Measurements from ENCODE around the gene PIP5KL1.

DNA sequence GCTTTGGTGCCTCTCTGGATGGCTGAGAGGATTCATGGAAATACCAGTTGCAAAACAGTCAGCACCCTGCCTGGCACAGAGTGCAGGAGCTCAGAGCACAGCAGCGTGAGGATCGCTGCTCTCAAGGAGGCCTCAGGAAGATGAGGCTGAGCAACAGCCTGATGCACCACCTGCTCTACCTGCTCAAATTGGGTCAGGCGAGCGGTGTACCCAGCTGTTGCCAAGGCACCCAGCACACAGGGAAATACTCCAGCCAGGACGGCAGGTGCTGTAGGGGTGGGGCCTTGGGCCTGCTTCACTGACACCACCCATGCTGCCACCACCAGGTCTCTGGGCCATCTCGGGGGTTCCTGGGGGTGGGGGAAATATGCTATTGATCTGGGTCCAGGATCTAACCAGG lies 45.9 kb upstream of the PIP5KL1 start:
- TF ChIP-seq, protein P1, sequence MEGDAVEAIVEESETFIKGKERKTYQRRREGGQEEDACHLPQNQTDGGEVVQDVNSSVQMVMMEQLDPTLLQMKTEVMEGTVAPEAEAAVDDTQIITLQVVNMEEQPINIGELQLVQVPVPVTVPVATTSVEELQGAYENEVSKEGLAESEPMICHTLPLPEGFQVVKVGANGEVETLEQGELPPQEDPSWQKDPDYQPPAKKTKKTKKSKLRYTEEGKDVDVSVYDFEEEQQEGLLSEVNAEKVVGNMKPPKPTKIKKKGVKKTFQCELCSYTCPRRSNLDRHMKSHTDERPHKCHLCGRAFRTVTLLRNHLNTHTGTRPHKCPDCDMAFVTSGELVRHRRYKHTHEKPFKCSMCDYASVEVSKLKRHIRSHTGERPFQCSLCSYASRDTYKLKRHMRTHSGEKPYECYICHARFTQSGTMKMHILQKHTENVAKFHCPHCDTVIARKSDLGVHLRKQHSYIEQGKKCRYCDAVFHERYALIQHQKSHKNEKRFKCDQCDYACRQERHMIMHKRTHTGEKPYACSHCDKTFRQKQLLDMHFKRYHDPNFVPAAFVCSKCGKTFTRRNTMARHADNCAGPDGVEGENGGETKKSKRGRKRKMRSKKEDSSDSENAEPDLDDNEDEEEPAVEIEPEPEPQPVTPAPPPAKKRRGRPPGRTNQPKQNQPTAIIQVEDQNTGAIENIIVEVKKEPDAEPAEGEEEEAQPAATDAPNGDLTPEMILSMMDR (IDR thresholded peaks at IDR 0.05; ENCODE audit: low read depth, low read length) = no peak
- TF ChIP-seq, protein P2, sequence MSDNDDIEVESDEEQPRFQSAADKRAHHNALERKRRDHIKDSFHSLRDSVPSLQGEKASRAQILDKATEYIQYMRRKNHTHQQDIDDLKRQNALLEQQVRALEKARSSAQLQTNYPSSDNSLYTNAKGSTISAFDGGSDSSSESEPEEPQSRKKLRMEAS (IDR thresholded peaks at IDR 0.05; ENCODE audit: low read depth, low read length) = no peak

Measured in NB4 (cell line).